GM18526 (cell line): ENCODE data around the gene B3GNT2.

Source experiments
- POLR2A ChIP-seq: IDR thresholded peaks from 3 replicates; pipeline ENCODE4 v1.6.1; 2011; ENCODE audit not compliant: insufficient read length; ENCODE audit errors: extremely low read depth

Gene B3GNT2

DNA sequence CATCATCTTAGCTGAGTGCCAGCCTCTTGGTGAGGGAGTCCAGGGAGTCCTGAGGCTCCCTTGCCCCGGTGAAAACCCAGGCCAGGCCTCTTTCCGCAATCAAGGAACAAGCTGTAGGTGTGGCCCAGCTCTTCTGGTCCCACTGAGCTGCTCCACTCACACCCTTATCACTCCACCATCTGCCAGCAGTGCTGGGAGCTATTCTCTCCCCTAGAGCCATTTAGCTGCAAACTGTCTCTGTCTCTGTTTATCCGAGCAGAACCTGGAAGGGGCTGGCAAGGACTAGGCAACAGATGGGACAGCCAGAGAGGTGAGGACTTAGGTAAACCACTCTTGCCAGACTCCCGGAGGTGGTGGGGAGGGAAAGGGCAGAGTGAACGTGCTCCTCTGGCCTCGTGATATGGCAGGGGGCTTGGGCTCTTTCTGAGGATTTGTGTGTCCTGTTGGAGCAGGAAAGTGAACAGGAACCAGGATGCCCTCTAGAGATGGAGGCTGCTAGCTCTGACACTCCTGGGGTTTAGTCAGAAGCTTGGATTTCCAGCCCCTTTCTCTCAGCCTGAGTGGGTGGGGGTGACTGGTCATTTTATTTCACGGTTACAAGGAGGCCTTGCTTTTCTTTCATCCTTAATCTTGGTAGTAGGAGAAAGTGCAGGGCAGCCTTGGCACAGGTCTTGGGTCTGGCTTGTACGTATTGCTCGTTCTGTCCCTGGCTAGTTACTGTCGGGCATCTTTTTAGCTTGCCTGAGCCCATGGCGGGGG, 19.6 kb downstream of the B3GNT2 start:
- TF ChIP-seq POLR2A = no peak

DNA sequence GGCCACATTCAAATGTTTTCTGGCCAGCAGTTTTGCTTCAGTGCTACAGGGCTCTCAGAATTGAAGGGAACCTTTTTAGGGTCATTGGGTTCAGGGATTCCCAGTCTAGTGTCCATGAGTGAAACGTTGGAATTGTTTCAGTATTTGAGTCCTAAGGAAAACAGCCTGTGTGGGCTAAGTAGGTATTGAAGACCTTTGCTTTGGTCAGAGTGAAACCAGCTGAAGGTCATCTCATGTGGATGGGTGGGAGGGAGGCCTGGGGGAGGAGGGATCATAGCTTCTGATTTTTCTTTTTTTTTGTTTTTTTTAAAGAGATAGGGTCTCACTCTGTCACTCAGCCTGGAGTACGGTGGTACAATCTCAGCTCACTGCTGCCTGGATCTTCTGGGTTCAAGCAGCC, 20.2 kb downstream of the B3GNT2 start:
- TF ChIP-seq POLR2A = no peak

- no peak for TF ChIP-seq POLR2A
Measured at GRCh38 chr2:62216616-62217015, 20.7 kb downstream of the B3GNT2 start.

DNA sequence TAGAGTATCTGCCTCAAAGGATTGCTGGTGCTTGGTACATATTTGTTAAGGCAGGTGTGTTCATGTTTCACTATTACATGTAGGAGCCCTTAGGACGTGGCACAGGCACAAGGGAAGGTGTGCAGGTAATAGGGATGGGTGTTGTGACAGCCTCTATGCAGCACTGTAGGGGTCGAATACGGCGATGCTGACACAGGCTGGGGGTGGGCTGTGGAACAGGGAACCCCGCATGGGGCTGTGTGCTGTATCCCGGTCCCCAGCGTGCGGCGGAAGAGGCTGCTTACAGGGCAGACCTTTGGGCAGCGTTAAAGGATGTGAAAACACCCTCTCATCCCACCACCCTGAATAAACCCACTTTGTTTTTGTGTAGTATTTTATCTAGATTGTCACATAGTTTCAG, 21.5 kb downstream of the B3GNT2 start:
- no peak for TF ChIP-seq POLR2A

GRCh38 chr2:62217970-62218369, 22.1 kb downstream of the B3GNT2 start:
- no peak for TF ChIP-seq POLR2A

- no peak for TF ChIP-seq POLR2A
Measured at GRCh38 chr2:62219407-62220159, 23.7 kb downstream of the B3GNT2 start.

- no peak for TF ChIP-seq POLR2A
Measured at GRCh38 chr2:62221141-62221540, 25.2 kb downstream of the B3GNT2 start.

DNA sequence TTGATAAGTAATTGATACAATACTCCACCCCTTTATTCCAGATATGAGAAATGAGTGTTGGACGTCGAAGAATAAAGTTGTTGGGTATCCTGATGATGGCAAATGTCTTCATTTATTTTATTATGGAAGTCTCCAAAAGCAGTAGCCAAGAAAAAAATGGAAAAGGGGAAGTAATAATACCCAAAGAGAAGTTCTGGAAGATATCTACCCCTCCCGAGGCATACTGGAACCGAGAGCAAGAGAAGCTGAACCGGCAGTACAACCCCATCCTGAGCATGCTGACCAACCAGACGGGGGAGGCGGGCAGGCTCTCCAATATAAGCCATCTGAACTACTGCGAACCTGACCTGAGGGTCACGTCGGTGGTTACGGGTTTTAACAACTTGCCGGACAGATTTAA, 26.3 kb downstream of the B3GNT2 start:
- no peak for TF ChIP-seq POLR2A

- TF ChIP-seq POLR2A = no peak
Measured at GRCh38 chr2:62222674-62223073, 26.8 kb downstream of the B3GNT2 start.

DNA sequence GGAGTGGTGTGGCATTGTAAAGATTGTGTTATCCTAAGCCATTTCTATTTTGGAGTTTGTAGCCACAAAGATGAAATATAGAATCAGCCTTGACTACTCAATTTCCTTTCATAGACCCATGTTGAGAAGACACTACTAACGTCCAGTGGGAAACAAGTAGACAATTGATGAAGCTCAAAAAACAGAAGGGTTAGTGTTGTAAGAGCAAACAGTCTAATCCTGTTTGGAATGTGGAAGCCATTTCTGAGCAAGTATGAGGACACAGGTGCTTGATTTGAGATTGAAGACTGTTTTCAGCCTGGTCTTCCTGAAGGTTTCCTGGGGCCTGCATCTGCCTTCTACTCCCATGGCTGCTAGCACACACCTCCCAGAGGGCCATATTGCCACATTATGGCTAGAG, 29.1 kb downstream of the B3GNT2 start:
- no peak for TF ChIP-seq POLR2A

DNA sequence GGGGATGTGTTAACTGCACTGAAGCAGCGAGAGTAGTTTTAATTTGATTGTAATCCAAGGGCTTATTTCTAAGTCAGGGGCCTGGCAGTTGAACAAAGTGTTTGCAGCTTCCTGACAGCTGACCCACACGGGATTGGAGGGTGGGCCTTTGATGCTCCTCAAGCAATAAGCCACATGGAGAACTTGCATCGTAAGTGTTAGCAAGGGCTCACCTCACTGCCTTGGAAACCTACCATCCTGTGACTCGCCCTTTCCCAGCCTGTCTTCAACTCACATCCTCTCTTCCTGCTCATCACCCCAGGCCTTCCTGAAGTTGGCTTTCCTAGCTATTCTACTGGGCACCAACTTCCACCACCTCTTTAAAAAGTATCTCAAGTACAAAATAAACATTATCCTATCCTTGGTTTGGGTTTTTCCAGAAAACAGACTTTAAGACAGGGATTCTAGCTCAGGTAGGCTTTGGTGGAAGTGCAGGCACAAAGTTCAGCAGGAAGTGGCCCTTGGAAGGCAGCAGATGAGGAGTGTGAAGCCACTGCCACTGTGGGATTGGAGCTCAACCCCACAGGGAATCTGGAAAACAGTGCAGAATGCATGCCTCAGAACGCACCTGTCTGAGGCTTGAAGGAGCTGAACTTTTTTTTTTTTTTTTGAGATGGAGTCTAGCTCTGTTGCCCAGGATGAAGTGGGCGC, 31.6 kb downstream of the B3GNT2 start:
- no peak for TF ChIP-seq POLR2A

GRCh38 chr2:62229082-62229605, 33.2 kb downstream of the B3GNT2 start:
- no peak for TF ChIP-seq POLR2A

- no peak for TF ChIP-seq POLR2A
Measured at GRCh38 chr2:62231541-62231940, 35.6 kb downstream of the B3GNT2 start.

GRCh38 chr2:62234755-62235655, 39.1 kb downstream of the B3GNT2 start:
- no peak for TF ChIP-seq POLR2A

GRCh38 chr2:62236499-62236898, 40.6 kb downstream of the B3GNT2 start:
- TF ChIP-seq POLR2A = no peak
